GM21529 (cell line): ENCODE measurements around the gene CTDSP2.
"Not testable (repeated sequence)": the region's sequence is repeated elsewhere in the genome, so short reads cannot be mapped to it uniquely, and the experiment has no call there.

Source experiments
- ATAC-seq: cut with Tn5 transposase; IDR thresholded peaks from one replicate; pipeline ENCODE4 v1.9.1; 2021; ENCODE audit not compliant: unreplicated experiment

Gene CTDSP2

GRCh38 chr12:57853864-57854556 lies 7.5 kb upstream of the CTDSP2 start:
- no peak for ATAC-seq

- ATAC-seq: no peak
Observed at GRCh38 chr12:57852620-57853500, 6.3 kb upstream of the CTDSP2 start.

GRCh38 chr12:57852200-57852599 lies 5.7 kb upstream of the CTDSP2 start:
- no peak for ATAC-seq

GRCh38 chr12:57851552-57851951 lies 5.0 kb upstream of the CTDSP2 start:
- ATAC-seq: no peak

- no peak for ATAC-seq
Observed at GRCh38 chr12:57850854-57851430, 4.4 kb upstream of the CTDSP2 start.

- ATAC-seq: not testable (repeated sequence)
Observed at GRCh38 chr12:57849447-57849846, 2.9 kb upstream of the CTDSP2 start.

GRCh38 chr12:57849035-57849434 lies 2.5 kb upstream of the CTDSP2 start:
- ATAC-seq: no peak

GRCh38 chr12:57848208-57848607 lies 1.7 kb upstream of the CTDSP2 start:
- no peak for ATAC-seq

- ATAC-seq: peak; percentile 4
Observed at GRCh38 chr12:57846285-57846576, 298 bp downstream of the CTDSP2 start.

- ATAC-seq: peak; percentile 31
Observed at GRCh38 chr12:57845478-57846284, 848 bp downstream of the CTDSP2 start.

GRCh38 chr12:57844709-57845477 lies 1.6 kb downstream of the CTDSP2 start:
- peak; percentile 17 for ATAC-seq

GRCh38 chr12:57842342-57843294 lies 3.9 kb downstream of the CTDSP2 start:
- ATAC-seq: no peak

- no peak for ATAC-seq
Observed at GRCh38 chr12:57841445-57841844, 5.1 kb downstream of the CTDSP2 start.

GRCh38 chr12:57840726-57841125 lies 5.8 kb downstream of the CTDSP2 start:
- no peak for ATAC-seq

GRCh38 chr12:57839996-57840395 lies 6.5 kb downstream of the CTDSP2 start:
- no peak for ATAC-seq

GRCh38 chr12:57838594-57839302 lies 7.8 kb downstream of the CTDSP2 start:
- peak; percentile 24 for ATAC-seq

GRCh38 chr12:57837864-57838562 lies 8.5 kb downstream of the CTDSP2 start:
- ATAC-seq: no peak
